Subcutaneous adipose tissue (tissue), 4 donors: ENCODE results near the gene ITGA8. TPM values are rescaled to one million over a fixed set of nuclear protein-coding genes. Genes with fewer than 3 reads are reported as not detected.

ENCODE experiments used
- CTCF ChIP-seq: fragments of 450-650 bp; IDR thresholded peaks from one replicate; pipeline ENCODE4 v1.5.1; 2016; ENCODE audit warnings: low read depth, mild to moderate bottlenecking, control low read depth, antibody characterized with exemption, moderate library complexity
- total RNA-seq, 4 donors: library from RNA; depleted of rRNA; stranded (reverse); fragments of >200 nt; gene quantifications; one replicate each; pipeline ENCODE4 v1.1.0, GENCODE V29; 2016

Gene ITGA8
- total RNA-seq, 4 donors from 2014 or later, result 0.33 to 3.6 (median 2.4) TPM

- TF ChIP-seq CTCF, result no peak
These were observed 89.4 kb downstream of the ITGA8 start for GRCh38 chr10:15630353-15630752.

GRCh38 chr10:15627617-15628196, 92.0 kb downstream of the ITGA8 start:
- TF ChIP-seq CTCF, result no peak

- no peak for TF ChIP-seq CTCF
These were observed 92.8 kb downstream of the ITGA8 start for GRCh38 chr10:15626937-15627336.

- no peak for TF ChIP-seq CTCF
These were observed 94.5 kb downstream of the ITGA8 start for GRCh38 chr10:15625261-15625660.

- TF ChIP-seq CTCF, result no peak
These were observed 95.1 kb downstream of the ITGA8 start for GRCh38 chr10:15624401-15625196.

- no peak for TF ChIP-seq CTCF
These were observed 98.7 kb downstream of the ITGA8 start for GRCh38 chr10:15620836-15621515.

GRCh38 chr10:15620337-15620736, 99.4 kb downstream of the ITGA8 start:
- TF ChIP-seq CTCF, result no peak
